PFSK-1 (cell line): ENCODE data around the gene AMPD2. TPM values are rescaled to one million over a fixed set of nuclear protein-coding genes. Genes with fewer than 3 reads are reported as not detected.

Experiments
- FOXP2 ChIP-seq: optimal IDR thresholded peaks from 2 replicates; pipeline ENCODE3; 2011; ENCODE audit warnings: borderline replicate concordance, control low read depth, inconsistent platforms; ENCODE audit not compliant: insufficient read depth; ENCODE audit errors: extremely low read length, extremely low read depth
- POLR2AphosphoS5 ChIP-seq: IDR thresholded peaks from 2 replicates; pipeline ENCODE4 v1.6.1; 2012; ENCODE audit warnings: low read depth, mild to moderate bottlenecking, control low read depth, low read length, moderate library complexity
- REST ChIP-seq, 2 experiments: IDR thresholded peaks; 2 replicates each; pipeline versions ENCODE4 v1.6.1 to v1.8.0; 2011 to 2012; ENCODE audit warnings: low read depth in 2 of 2, low read length in 2 of 2, control low read depth in 1 of 2, inconsistent platforms in 1 of 2, mild to moderate bottlenecking in 1 of 2, moderate library complexity in 1 of 2; ENCODE audit not compliant: insufficient read depth in 1 of 2
- SIN3A ChIP-seq: IDR thresholded peaks from 2 replicates; pipeline ENCODE4 v1.6.1; 2012; ENCODE audit warnings: mild to moderate bottlenecking, low read length, moderate library complexity, borderline replicate concordance; ENCODE audit not compliant: insufficient read depth
- TAF1 ChIP-seq: IDR thresholded peaks from 2 replicates; pipeline ENCODE4 v1.6.1; 2012; ENCODE audit warnings: low read length, control low read depth, borderline replicate concordance; ENCODE audit not compliant: insufficient read depth
- polyA plus RNA-seq: library from polyadenylated mRNA; unstranded; fragments of >200 nt; gene quantifications from one replicate; pipeline ENCODE4 v1.2.1, GENCODE V29; 2012; ENCODE audit warnings: low read depth, missing spikeins; ENCODE audit not compliant: insufficient read length

The AMPD2 gene
- polyA plus RNA-seq: 72.1 TPM

GRCh38 chr1:109619576-109620400 lies at the start of gene AMPD2, which contains the start of gene GNAT2:
Gene AMPD2, plus strand, starts transcription at chr1:109619837. Its CDS starts 1,339 bp downstream, at chr1:109621176.
Gene GNAT2, minus strand, starts transcription at chr1:109619616. Its CDS starts 6,746 bp downstream, at chr1:109612870.
- peak in 1 of 2 experiments; percentile 59; a peak in 2 of 4 replicates for TF ChIP-seq REST (IDR thresholded peaks at IDR 0.05; ENCODE audit: insufficient read depth in 1 of 2, low read depth in 2 of 2, low read length in 2 of 2)
- TF ChIP-seq SIN3A: peak; percentile 84; the same call in 1 of the 2 replicates
- TF ChIP-seq FOXP2: peak; percentile 46
- peak; percentile 77; the same call in 1 of the 2 replicates for TF ChIP-seq TAF1
- TF ChIP-seq POLR2AphosphoS5: peak; percentile 84

- TF ChIP-seq POLR2AphosphoS5 (no peak), TAF1 (no peak)
Observed at GRCh38 chr1:109570414-109570813, 49.2 kb upstream of the AMPD2 start.

- TF ChIP-seq REST (IDR thresholded peaks at IDR 0.05; ENCODE audit: insufficient read depth in 1 of 2, low read depth in 2 of 2, low read length in 2 of 2) (no peak), TAF1 (no peak), FOXP2 (no peak), POLR2AphosphoS5 (no peak), SIN3A (no peak)
Observed at GRCh38 chr1:109573785-109574184, 45.9 kb upstream of the AMPD2 start.

- TF ChIP-seq REST (IDR thresholded peaks at IDR 0.05; ENCODE audit: insufficient read depth in 1 of 2, low read depth in 2 of 2, low read length in 2 of 2) (no peak), TAF1 (no peak), FOXP2 (no peak)
Observed at GRCh38 chr1:109578947-109579443, 40.6 kb upstream of the AMPD2 start.

GRCh38 chr1:109579491-109579890 lies 40.1 kb upstream of the AMPD2 start:
- TF ChIP-seq SIN3A (no peak), FOXP2 (no peak), REST (IDR thresholded peaks at IDR 0.05; ENCODE audit: insufficient read depth in 1 of 2, low read depth in 2 of 2, low read length in 2 of 2) (no peak), TAF1 (no peak), POLR2AphosphoS5 (no peak)
